Panc1 (cell line): Measurements from ENCODE around the gene SLC16A8. TPM values are rescaled to one million over a fixed set of nuclear protein-coding genes. Genes with fewer than 3 reads are reported as not detected.

Source experiments
- ATAC-seq: fragments of 200-7000 bp; cut with Tn5 transposase; 2 replicates; pipeline ENCODE4 v1.9.1; 2020; ENCODE audit warnings: mild to moderate bottlenecking, moderate library complexity
- BruUV-seq: library from RNA; stranded (reverse); fragments of 400-500 nt; replicated peaks from 2 replicates; lab custom pipeline; 2021; lab: Mats Ljungman, UMichigan
- CTCF ChIA-PET: fragments of 300-600 bp; sonication (Branson Sonifier 250); formaldehyde crosslinking; loops from one replicate; lab custom pipeline; 2022; ENCODE audit warnings: antibody characterized with exemption; lab: Charles Lee
- POLR2A ChIA-PET: fragments of 300-600 bp; sonication (Branson Sonifier 250); formaldehyde crosslinking; loops from one replicate; lab custom pipeline; 2022; ENCODE audit warnings: antibody characterized with exemption; lab: Charles Lee
- DNase-seq: peaks from one replicate; pipeline ENCODE4 v3.0.0-alpha.2; 2010; ENCODE audit warnings: low read depth, low spot score
- H3K27ac ChIP-seq: 2 replicates; pipeline ENCODE4 v1.5.1; 2011; ENCODE audit warnings: mild to moderate bottlenecking, low read length, inconsistent platforms
- H3K27me3 ChIP-seq: fragments of 200-500 bp; sonication (Bioruptor generic); 2 replicates; pipeline ENCODE4 v1.6.0; 2014; ENCODE audit warnings: low read length, inconsistent platforms; ENCODE audit not compliant: control insufficient read depth, insufficient read depth
- H3K36me3 ChIP-seq: fragments of 200-500 bp; sonication (Bioruptor generic); 2 replicates; pipeline ENCODE4 v1.5.1; 2014; ENCODE audit warnings: inconsistent platforms, mild to moderate bottlenecking, low read length, moderate library complexity; ENCODE audit not compliant: control insufficient read depth, insufficient read depth
- H3K4me1 ChIP-seq: 2 replicates; pipeline ENCODE4 v1.5.1; 2011; ENCODE audit warnings: inconsistent platforms, mild to moderate bottlenecking, low read length, moderate library complexity; ENCODE audit not compliant: control insufficient read depth, insufficient read depth
- H3K4me3 ChIP-seq, 2 experiments: 2 replicates each; pipeline ENCODE4 v1.5.1; 2011 to 2012; ENCODE audit warnings: low read depth in 2 of 2, low read length in 2 of 2, mild to moderate bottlenecking in 2 of 2, inconsistent platforms in 1 of 2, moderate library complexity in 1 of 2
- H3K9me3 ChIP-seq: fragments of 200-500 bp; sonication (Bioruptor generic); 2 replicates; pipeline ENCODE4 v1.5.1; 2014; ENCODE audit warnings: low read depth, mild to moderate bottlenecking, inconsistent platforms, low read length, moderate library complexity; ENCODE audit not compliant: control insufficient read depth, insufficient read depth
- CTCF ChIP-seq: fragments of 450-650 bp; IDR thresholded peaks from 2 replicates; pipeline ENCODE4 v1.5.1; 2017; ENCODE audit warnings: mild to moderate bottlenecking
- POLR2AphosphoS5 ChIP-seq: IDR thresholded peaks from 2 replicates; pipeline ENCODE4 v1.6.1; 2012; ENCODE audit warnings: mild to moderate bottlenecking, low read depth, low read length, moderate library complexity
- REST ChIP-seq, 2 experiments: IDR thresholded peaks; 2 replicates each; pipeline ENCODE4 v1.6.1; 2011 to 2012; ENCODE audit warnings: low read depth in 2 of 2, control low read depth in 1 of 2, low read length in 1 of 2, mild to moderate bottlenecking in 1 of 2, moderate library complexity in 1 of 2; ENCODE audit not compliant: insufficient read depth in 1 of 2
- SIN3A ChIP-seq: IDR thresholded peaks from 2 replicates; pipeline ENCODE4 v1.6.1; 2012; ENCODE audit warnings: low read depth, mild to moderate bottlenecking, low read length, moderate library complexity, borderline replicate concordance; ENCODE audit not compliant: insufficient read depth
- TCF7L2 ChIP-seq: IDR thresholded peaks from 2 replicates; pipeline ENCODE4 v1.6.1; 2011; ENCODE audit warnings: mild to moderate bottlenecking, low read depth, low read length, inconsistent platforms
- in situ Hi-C: cut with HindIII; loops from 2 replicates; pipeline ENCODE4 v1.10.0; 2016; ENCODE audit warnings: low sequenced_read_pairs, low pct_unique_long_range_greater_than_20kb
- intact Hi-C: fragments of 100-400 bp; cut with micrococcal nuclease; formaldehyde crosslinking; loops from one replicate; pipeline ENCODE4 v1.10.0; 2022; ENCODE audit not compliant: unreplicated experiment
- total RNA-seq: library from RNA; stranded (reverse); gene quantifications from one replicate; pipeline ENCODE4 v1.2.1, GENCODE V29; 2021; ENCODE audit not compliant: unreplicated experiment

SLC16A8 gene
- total RNA-seq, 1 experiment from 2014 or later: not detected

- POLR2A ChIA-PET: no interaction called here
- DNase-seq: no peak
- Histone ChIP-seq H3K27ac (no peak overlapping the region), H3K36me3 (no peaks in the 10 kb centered on the region), H3K27me3 (no peaks in the 10 kb centered on the region), H3K4me3 (no peak overlapping the region), H3K4me1 (no peaks in the 10 kb centered on the region), H3K9me3 (no peaks in the 10 kb centered on the region)
- intact Hi-C loops: no loop called here
- no TSS peak for BruUV-seq
- CTCF ChIA-PET: no interaction called here
- no peak for ATAC-seq
- in situ Hi-C loops: no loop called here
- TF ChIP-seq POLR2AphosphoS5 (no peak), TCF7L2 (no peak), CTCF (no peak), SIN3A (no peak), REST (IDR thresholded peaks at IDR 0.05; ENCODE audit: insufficient read depth in 1 of 2, low read depth in 2 of 2, low read length in 1 of 2) (no peak)
Observed at GRCh38 chr22:38077595-38077994, 6.4 kb downstream of the SLC16A8 start.

- Histone ChIP-seq H3K4me3 (no peak overlapping the region), H3K9me3 (no peaks in the 10 kb centered on the region), H3K4me1 (no peaks in the 10 kb centered on the region), H3K27ac (no peak overlapping the region), H3K27me3 (no peaks in the 10 kb centered on the region), H3K36me3 (no peaks in the 10 kb centered on the region)
- in situ Hi-C loops: no loop called here
- CTCF ChIA-PET: no interaction called here
- ATAC-seq: no peak
- no TSS peak for BruUV-seq
- no peak for DNase-seq
- POLR2A ChIA-PET: no interaction called here
- TF ChIP-seq REST (IDR thresholded peaks at IDR 0.05; ENCODE audit: insufficient read depth in 1 of 2, low read depth in 2 of 2, low read length in 1 of 2) (no peak), POLR2AphosphoS5 (no peak), SIN3A (no peak)
- intact Hi-C loops: no loop called here
Observed at GRCh38 chr22:38077096-38077495, 6.9 kb downstream of the SLC16A8 start.
